Head of caudate nucleus (tissue), 42 donors: ENCODE data around the gene UBXN10.

Source experiments
- DNase-seq, 42 donors: peaks; one replicate each; pipeline versions ENCODE4 v3.0.0 to v3.0.0-alpha.2; 2020 to 2021; ENCODE audit warnings: mixed read lengths in 7 of 42
- intact Hi-C: fragments of 100-400 bp; cut with DNase I; formaldehyde crosslinking; loops from one replicate; pipeline ENCODE4 v1.15.0; 2022

Gene UBXN10

DNA sequence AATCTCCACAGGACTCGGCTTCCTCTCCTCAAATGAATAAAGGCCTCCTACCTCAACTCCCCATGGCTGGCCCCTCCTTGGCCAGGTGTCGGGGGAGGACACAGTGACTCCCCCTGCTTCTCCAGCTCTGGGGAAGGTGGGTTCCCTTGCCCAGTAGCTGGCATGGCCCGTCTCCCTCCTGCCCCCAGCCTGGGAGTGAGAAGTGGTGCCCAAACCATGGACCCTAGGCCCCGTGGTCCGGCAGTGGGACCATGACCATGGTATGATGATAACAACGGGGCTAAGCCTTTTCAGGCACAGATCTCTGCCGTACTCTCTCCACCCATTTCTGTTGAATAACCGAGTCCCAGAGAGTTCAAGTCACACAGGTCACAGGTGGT, 35.6 kb upstream of the UBXN10 start:
- intact Hi-C loops = loop anchor here (5.0 kb wide), 1 partner anchor 233 kb away; no protein-coding TSS in a partner anchor
- DNase-seq = peak in 2 of 42 donors; percentile 0 to 14

DNA sequence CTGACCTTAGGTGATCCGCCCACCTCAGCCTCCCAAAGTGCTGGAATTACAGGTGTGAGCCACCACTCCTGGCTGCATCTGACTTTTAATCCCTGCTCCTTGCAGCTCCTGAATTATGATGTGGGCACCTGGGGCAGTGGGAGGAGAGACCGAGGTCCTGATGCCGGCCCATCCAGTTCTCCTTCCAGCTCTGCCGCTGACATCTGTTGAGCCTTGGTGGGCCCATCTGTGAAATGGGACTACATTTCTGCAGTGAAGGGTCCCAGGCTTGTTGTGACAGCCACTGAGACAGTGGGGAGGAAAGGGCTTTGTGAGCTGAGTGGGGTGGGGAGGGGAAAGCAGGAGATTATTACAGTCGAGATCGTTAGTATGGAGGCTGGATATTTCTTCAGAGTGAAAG, 34.9 kb upstream of the UBXN10 start:
- intact Hi-C loops = loop anchor here (5.0 kb wide), 1 partner anchor 234 kb away; no protein-coding TSS in a partner anchor
- peak in 1 of 42 donors; percentile 2 for DNase-seq

- DNase-seq = peak; percentile 73 to 93 (median 84)
- intact Hi-C loops = loop anchor here (5.0 kb wide), 1 partner anchor 235 kb away; no protein-coding TSS in a partner anchor
Observed at GRCh38 chr1:20151906-20152598, 33.8 kb upstream of the UBXN10 start.

GRCh38 chr1:20152599-20152930, 33.3 kb upstream of the UBXN10 start:
- DNase-seq = no peak
- intact Hi-C loops = loop anchor here (5.0 kb wide), 1 partner anchor 235 kb away; no protein-coding TSS in a partner anchor

DNA sequence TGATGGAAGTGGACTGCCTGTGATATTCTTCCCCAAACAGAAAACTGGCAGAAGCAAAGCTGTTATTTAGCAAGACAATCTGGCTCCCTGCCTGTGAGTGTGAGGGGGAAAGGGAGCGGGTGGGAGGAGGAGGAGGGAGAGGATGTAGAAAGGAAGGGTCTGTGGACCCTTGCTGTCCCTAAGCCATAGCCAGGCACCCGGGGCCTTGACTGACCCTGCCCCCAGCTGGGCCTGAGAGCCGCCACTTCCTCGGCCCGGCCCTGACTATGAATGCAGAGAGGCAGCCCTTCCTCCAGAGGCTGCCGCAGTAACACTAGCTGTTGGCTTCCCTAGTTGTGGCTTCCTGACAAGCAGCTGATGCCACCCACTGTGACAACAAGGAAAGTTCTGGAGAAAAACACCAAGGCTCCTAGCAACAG, 32.9 kb upstream of the UBXN10 start:
- DNase-seq = peak in 37 of 42 donors; percentile 14 to 77 (median 52)
- intact Hi-C loops = loop anchor here (5.0 kb wide), 1 partner anchor 236 kb away; no protein-coding TSS in a partner anchor

DNA sequence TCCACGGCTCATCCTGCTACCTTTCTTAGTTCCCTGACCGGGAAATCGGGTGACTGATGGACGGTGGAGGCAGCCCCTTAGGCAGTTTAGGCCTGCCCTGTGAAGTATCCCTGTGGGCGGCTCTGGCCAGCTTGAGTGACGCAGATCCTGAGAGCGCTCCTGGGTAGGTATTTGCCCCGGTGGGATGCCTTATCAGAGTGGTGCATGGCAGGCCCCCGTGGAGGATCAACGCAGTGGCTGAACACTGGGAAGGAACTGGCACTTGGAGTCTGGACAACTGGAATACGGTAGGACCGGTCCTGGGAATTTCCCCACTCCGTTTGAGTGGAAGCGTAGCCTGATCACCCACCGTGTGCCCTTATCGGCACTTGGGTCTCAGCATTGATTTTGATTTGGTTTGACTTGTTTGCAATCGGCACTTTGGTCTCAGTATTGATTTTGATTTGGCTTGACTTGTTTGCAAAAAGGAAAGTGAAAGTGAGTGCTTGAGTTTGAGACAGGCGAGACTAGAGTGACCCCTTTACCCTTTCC, 31.5 kb upstream of the UBXN10 start:
- intact Hi-C loops = loop anchor here (5.0 kb wide), 1 partner anchor 237 kb away; no protein-coding TSS in a partner anchor
- peak in 1 of 42 donors; percentile 16 for DNase-seq

DNA sequence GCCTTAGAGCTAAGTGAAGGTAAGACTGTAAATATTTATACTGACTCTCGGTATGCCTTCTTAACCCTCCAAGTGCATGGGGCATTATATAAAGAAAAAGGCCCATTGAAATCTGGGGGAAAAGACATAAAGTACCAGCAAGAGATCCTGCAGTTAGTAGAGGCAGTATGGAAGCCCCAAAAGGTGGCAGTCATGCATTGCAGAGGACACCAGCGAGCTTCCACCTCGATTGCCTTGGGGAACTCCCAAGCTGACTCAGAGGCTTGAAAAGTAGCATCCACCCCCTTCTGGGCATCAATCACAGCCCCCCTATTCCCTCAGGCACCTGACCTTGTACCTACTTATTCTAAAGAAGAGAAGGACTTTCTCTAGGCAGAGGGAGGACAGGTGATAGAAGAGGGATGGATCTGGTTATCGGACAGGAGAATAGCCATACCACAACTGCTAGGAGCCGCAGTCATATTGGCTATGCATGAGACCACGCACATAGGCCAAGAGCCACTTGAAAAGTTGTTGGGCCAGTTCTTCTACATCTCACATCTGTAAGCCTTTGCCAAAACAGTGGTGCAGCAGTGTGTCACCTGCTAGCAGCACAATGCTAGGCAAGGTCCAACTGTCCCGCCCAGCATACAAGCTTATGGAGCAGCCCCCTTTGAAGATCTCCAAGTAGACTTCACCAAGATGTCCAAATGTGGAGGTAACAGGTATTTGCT, 27.4 kb upstream of the UBXN10 start:
- peak in 1 of 42 donors; percentile 39 for DNase-seq
- intact Hi-C loops = no loop called here

DNA sequence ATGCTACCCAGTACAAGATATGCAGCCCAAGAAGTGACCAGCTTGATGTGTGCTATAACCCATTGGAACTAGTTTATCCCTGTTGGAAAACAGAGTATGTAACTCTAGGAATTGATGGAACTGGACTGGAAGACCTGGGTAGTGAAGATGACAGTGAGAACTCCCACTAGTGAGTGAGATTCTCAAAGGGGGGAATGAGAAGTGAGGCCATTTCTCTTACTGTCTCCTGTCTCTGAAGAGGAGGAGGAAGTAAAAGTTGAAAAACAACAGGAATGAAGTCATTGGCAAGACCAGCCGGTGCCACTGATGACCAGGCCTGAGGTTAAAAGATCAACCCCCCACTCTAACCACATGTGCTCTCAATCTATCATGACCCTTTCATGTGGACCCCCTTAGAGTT, 25.9 kb upstream of the UBXN10 start:
- no peak for DNase-seq
- intact Hi-C loops = no loop called here

DNA sequence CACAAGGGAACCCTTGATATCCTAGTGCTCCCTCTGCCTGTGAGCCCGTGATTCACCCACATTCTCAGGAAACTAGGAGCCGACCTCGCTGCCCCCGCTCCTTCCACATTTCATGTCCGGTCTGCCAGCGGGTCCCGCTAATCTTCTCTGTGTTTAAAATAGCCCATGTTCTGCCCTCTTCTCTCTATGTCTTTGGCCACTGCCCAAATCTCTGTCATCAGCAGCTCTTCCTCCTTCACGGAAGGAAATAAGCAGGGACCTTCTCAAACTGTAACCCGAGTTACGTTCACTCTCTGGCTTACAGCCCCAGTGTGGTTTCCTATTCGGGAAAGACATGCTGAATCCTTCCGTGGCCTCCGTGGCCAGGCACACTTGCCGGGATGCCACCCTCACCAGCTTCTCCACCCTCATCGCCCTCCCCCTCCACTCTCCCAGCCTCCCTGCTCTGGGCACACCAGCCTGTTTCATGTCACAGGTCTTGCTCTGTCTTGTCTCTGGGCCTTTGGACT, 21.1 kb upstream of the UBXN10 start:
- DNase-seq = peak in 25 of 42 donors; percentile 8 to 59 (median 40)
- intact Hi-C loops = no loop called here

GRCh38 chr1:20165522-20165951, 20.4 kb upstream of the UBXN10 start:
- DNase-seq = no peak
- intact Hi-C loops = no loop called here

DNA sequence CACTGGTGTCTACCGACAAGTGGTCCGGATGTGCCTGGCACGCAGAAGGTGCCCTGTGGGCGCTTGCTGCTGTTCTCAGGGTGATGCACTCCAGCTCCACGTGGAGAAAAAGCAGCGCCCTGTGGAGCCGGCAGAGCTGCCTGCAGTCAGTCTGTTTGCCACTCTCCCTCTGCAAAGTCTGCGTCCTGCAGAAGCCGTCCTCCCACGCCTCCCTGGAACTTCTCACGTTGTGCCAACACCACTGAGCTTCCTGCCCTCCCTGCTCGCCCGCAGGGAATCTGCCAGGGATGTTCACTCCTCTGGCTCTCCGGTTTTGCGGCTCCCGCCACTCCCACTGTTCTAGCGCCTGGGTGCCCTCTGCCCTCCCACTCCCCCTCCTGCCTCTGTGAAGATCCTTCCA, 19.8 kb upstream of the UBXN10 start:
- intact Hi-C loops = no loop called here

DNA sequence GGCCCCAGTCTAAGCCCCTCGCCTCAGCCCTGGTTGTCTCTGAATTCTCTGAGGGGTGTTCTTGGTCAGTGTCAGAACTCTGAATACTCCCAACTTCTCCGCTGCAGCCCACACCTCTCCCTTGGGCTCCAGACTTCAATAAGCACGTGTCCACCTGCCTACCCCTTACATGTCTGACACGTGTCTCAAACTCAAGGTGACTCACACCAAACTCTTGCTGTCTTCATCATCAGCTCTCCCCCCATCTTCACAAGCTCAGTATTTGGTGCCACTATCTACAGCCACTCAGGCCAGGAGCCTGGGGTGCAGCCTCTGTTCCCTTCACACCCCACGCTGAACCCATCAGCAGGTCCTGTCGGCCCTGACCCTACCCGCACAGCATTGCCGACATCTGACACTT, 18.8 kb upstream of the UBXN10 start:
- intact Hi-C loops = no loop called here
- DNase-seq = no peak

More for the DNA sequence above, 19.8 kb upstream of the UBXN10 start:
- DNase-seq = peak in 2 of 42 donors; percentile 12 to 26

- DNase-seq = peak in 30 of 42 donors; percentile 19 to 84 (median 55)
- intact Hi-C loops = no loop called here
Observed at GRCh38 chr1:20168564-20169491, 17.1 kb upstream of the UBXN10 start.

GRCh38 chr1:20169932-20170331, 16.0 kb upstream of the UBXN10 start:
- intact Hi-C loops = no loop called here
- DNase-seq = no peak

DNA sequence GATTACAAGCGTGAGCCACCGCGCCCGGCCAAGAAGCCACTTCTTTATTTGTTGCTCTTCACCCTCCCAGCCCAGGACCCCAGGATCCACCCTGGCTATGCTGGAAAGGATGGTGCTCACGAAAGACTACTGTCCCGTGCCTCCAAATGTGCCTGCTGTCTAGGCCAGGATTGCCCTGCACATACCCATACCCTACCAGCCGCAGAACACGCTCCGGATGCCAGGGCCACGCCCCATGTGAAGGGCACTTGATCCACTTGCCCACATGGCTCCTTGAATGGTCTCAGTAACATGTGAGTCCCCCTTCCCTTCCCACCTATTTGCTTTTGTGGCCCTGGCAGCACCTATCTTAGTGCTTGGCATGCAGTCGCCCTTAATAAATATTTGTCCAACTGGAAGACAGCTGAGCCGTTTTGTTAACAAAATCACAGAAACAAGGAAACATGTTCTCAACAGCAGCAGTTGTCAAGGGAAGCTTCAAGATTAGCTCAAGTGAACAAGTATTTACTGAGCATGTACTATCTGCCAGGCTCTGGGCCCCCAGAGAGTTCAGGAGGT, 13.8 kb upstream of the UBXN10 start:
- intact Hi-C loops = no loop called here
- DNase-seq = no peak

DNA sequence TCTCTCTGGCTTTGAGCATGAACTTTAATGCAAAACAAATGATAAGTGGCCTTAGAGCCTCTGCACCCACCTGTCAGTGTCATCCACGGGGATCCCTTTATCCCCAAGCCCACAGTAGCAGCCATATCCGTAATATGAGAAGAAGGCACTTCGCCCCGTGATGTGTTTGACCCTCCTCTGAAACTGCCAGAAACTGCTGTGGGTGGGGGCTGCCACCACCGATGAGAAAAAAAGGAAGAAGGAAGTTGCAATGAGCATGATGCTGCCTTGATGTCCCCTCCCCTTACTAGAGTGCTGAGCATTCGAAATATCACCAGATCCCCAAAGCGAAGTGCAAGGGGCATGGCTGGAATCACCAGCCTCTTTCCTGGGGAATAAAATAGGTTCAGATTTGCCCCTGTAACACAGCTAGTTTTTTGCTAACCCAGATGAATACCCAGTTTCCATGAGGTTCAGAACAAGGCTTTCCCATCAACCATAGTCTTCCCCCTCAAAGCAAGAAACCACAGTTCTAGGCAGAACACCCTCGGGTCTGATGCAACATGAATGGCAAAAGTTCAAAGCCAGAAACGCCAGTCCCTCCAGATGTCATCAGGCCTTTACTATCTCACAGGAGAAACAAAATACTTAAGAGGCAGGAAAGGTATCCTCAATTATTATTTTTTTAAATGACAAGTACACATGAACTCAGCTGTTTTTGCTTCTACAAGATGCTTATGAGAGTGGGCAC, 10.8 kb upstream of the UBXN10 start:
- DNase-seq = no peak
- intact Hi-C loops = no loop called here

- no peak for DNase-seq
- intact Hi-C loops = no loop called here
Observed at GRCh38 chr1:20178634-20179370, 7.1 kb upstream of the UBXN10 start.
